ENCODE results near the gene PSMD12.
A peak's percentile ranks its signal among the peaks of the same experiment; 100 is the strongest.

Gene PSMD12

DNA sequence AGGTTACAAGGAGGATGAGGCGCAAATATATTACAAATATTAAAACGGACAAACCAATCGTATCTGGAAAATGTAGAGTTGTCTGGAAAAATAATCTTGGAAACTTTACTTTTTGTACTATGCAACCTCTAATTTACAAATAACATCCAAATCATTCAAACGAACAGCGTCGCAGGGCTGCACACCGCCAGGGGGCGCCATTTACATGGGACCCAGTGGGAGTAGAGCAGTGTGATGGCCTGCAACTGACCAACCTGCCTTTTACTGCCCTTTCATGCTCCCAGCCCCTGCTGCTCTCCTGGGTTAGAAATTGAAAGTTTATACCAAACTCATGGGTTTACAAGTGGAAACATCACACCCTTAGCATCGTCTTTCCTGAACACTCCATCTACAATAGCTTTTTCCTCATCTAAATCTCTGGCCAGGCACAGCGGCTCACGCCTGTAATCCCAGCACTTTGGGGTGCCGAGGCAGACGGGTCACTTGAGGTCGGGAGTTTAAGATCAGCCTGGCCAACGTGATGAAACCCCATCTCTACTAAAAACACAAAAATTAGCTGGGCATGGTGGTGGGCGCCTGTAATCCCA, 20.7 kb upstream of the PSMD12 start:
- peak; percentile 50 for DNase-seq (ENCODE audit: low spot score)

- no peak for DNase-seq (ENCODE audit: low spot score)
Measured at GRCh38 chr17:67385122-67385988, 19.0 kb upstream of the PSMD12 start.

GRCh38 chr17:67381929-67382257, 15.5 kb upstream of the PSMD12 start:
- DNase-seq (ENCODE audit: low spot score), result no peak

GRCh38 chr17:67379251-67379630, 12.9 kb upstream of the PSMD12 start:
- DNase-seq (ENCODE audit: low spot score), result no peak

DNA sequence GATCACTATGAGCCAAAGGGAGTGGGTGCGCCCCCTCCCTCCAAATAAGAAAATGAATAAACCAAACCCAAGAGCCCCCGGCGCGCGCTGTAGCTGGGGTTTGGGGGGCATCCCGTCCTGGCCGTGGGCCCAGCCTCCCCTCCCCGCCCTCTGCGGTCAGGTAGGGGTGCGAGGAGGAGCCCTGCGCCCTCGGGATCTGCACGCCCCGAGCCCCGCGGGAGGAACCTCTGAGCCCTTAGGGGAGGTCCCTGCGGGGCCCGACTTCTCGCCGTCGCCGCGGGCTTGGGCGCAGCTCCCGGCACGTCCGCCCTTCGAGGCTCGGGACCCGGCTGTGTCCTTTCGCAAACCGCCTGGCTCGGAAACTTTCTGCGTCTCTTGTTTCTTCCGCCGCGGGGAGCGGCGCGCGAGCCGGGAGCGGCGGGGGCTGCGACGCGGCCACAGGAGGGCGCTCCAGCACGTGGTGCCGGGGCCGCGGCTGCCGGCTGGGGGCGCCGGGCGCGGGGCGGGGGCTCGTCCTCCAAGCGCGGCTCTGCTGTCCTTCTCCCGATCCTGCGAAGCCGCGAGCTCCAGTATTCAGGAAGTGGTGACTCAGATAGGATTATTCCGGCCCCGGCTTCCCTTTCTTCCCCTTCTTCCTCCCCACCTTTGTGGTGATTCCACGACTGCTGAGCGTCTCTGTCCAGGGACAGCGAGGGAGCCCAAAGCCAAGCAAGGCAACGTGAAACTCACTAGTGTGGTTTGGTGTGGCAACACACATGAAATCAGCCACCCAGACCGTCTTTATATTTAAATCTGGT, 12.3 kb upstream of the PSMD12 start:
- peak; percentile 73 for DNase-seq (ENCODE audit: low spot score)

- peak; percentile 46 for DNase-seq (ENCODE audit: low spot score)
Measured at GRCh38 chr17:67377488-67378453, 11.4 kb upstream of the PSMD12 start.

DNA sequence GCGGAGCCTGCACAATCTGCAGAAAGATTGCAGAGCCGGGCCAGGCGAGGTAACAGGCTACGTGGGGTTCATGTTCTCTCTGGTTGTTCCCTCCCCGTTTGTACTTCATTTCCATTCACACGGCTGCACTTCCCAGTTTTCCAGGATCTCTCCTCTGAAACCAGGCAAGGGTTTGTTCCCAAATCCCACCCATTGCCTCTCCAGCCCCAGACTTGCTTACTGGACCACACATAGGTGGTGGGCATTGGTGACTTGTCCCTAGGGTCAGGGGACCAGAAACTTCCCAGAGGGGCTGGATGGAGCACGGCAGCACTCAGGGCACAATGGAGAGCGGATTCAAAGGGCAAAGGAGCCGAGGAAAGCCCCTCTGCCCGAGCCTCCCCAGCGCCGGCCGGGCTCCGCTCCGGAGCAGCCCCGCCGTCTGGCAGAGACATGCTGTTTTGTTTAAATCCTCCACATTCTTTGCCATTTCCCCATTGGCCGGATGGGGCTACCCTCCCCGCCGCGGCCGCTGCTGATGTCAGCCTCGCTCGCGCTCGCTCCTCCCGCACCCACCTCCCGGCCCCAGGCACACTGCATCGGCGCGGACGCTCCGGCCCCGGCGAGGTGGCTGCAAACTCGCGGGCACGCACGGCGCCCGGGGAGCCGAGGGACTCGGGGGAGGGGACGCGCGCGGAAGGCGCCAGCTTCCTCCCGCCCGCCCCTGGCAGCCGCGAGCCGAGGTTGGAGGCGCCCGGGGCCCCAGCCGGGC, 10.5 kb upstream of the PSMD12 start, which contains the start of gene PITPNC1:
TSS of gene PITPNC1 (plus strand) at position 545 of the 751 bp plus-strand sequence.
- DNase-seq (ENCODE audit: low spot score), result peak; percentile 85

- DNase-seq (ENCODE audit: low spot score), result no peak
Measured at GRCh38 chr17:67376415-67376736, 10.0 kb upstream of the PSMD12 start.

DNA sequence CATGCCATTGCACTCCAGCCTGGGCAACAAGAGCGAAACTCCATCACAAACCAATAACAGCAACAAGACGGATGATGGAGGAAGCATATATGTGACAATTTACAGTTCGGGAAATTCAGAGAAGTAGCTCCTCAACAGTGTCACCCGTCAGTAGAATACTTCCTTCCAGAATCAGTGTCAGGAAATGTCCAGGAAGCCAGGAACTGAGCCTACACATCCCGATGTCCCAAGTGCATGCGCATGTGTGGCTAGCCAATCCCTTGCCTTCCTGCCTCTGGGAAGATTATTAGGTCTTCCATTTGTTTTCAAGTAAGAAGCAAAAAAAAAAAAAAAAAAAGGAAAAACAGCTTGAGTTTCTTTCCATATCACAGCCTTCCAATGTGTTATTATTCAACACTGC, 9.3 kb upstream of the PSMD12 start:
- no peak for DNase-seq (ENCODE audit: low spot score)

- no peak for DNase-seq (ENCODE audit: low spot score)
Measured at GRCh38 chr17:67375054-67375427, 8.7 kb upstream of the PSMD12 start.

GRCh38 chr17:67374329-67375053, 8.1 kb upstream of the PSMD12 start:
- peak; percentile 89 for DNase-seq (ENCODE audit: low spot score)

DNA sequence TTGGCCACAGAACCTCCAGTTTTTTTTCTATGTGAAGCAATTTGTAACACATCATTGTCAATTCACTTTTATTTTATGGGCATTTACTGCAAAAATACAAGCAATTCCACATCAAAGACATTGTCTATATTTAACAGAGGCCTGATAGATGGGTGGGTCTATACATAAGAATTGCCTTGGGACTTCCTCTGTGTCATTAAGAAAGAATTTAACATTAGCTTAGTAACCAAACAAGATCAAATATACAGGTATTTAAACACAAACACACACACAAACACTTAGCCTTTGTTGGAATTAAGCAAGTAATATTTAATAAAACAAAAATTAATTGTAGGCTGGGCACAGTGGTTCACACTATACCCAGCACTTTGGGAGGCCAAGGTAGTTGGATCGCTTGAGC, 6.4 kb upstream of the PSMD12 start:
- no peak for DNase-seq (ENCODE audit: low spot score)

- DNase-seq (ENCODE audit: low spot score), result no peak
Measured at GRCh38 chr17:67369676-67370075, 3.3 kb upstream of the PSMD12 start.

GRCh38 chr17:67365738-67366192, 612 bp downstream of the PSMD12 start:
- DNase-seq (ENCODE audit: low spot score), result peak; percentile 20

DNA sequence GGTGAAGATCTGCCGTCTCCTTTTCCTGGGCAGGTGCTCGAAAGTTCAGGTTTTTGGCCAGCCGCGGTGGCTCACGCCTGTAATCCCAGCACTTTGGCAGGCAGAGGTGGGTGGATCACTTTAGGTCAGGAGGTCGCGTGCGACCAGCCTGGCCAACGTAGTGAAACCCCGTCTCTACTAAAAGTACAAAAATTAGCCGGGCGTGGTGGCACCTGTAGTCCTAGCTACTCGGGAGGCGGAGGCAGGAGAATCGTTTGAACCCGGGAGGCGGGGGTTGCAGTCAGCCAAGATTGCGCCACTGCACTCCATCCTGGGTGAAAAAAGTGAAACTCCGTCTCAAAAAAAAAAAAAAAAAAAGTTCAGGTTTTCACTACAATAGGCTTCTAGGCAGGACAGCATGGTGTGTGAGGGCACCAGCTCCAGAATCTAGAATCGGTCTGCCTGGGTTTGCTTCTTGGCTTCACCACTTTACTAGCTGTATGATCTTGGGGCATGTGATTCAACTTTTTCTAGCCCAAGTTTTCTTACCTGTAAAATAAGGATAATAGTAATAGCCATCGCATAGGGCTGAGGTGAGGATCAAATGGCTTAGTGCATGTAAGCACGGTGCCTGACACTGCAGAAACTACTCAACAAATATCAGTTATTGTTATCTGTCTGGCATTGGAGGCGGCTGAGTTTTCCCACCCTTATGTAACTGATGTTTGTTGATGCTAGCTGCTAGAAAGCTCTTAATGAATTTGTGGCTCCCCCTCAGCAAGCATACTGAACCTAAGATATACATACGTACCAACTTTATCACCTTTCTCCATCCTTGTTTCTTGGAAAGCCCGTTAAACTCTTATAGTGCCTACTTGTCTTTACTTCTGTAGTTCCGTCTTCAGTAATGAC, 1.3 kb downstream of the PSMD12 start:
- no peak for DNase-seq (ENCODE audit: low spot score)

DNA sequence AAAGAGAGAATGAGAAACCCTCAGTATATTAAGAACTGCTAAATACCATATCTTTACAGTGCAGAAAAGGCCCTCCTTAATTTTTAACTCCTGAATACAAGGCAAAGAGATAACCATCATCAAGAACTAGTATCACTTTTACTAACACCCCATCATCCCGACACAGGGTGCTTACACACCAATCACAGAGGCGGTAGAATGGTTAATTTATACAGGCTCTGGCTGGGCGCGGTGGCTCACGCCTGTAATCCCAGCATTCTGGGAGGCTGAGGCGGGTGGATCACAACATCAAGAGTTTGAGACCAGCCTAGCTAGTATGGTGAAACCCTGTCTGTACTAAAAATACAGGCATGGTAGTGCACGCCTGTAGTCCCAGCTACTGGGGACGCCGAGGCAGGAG, 4.2 kb downstream of the PSMD12 start:
- DNase-seq (ENCODE audit: low spot score), result no peak

GRCh38 chr17:67360880-67361279, 5.5 kb downstream of the PSMD12 start:
- DNase-seq (ENCODE audit: low spot score), result no peak

- peak; percentile 67 for DNase-seq (ENCODE audit: low spot score)
Measured at GRCh38 chr17:67359960-67360791, 6.2 kb downstream of the PSMD12 start.

Measured in CD4-positive, alpha-beta T cell treated with Interleukin-6 at 100 ng/mL for 8 hours (primary cell).